HL-60 (cell line): Measurements from ENCODE around the gene BRINP3.

Experiments
- DNase-seq, 2 experiments: peaks; one replicate each; pipeline ENCODE4 v3.0.0-alpha.2; 2010 to 2020; ENCODE audit warnings: low read depth in 1 of 2, low spot score in 1 of 2
- H3K27ac ChIP-seq: fragments of 250-450 bp; sonication (Bioruptor Pico); replicated peaks from 2 replicates; pipeline ENCODE4 v1.5.1; 2020; ENCODE audit warnings: mild to moderate bottlenecking, moderate library complexity
- H3K27me3 ChIP-seq: fragments of 250-450 bp; sonication (Bioruptor Pico); 2 replicates; pipeline ENCODE4 v1.5.1; 2021; ENCODE audit warnings: mild to moderate bottlenecking, moderate library complexity; ENCODE audit not compliant: insufficient read depth, poor library complexity, severe bottlenecking
- H3K4me3 ChIP-seq: replicated peaks from 2 replicates; pipeline ENCODE4 v1.5.1; 2011; ENCODE audit warnings: mild to moderate bottlenecking, control low read depth, low read length; ENCODE audit not compliant: insufficient read depth
- CTCF ChIP-seq: IDR thresholded peaks from one replicate; pipeline ENCODE4 v1.5.1; 2011; ENCODE audit warnings: low read length, control low read depth, inconsistent platforms; ENCODE audit not compliant: insufficient read depth
- GABPA ChIP-seq: IDR thresholded peaks from 2 replicates; pipeline ENCODE4 v1.6.1; 2012; ENCODE audit warnings: low read depth
- POLR2AphosphoS5 ChIP-seq: IDR thresholded peaks from 2 replicates; pipeline ENCODE4 v1.6.1; 2012; ENCODE audit warnings: low read depth
- REST ChIP-seq: IDR thresholded peaks from 2 replicates; pipeline ENCODE4 v1.6.1; 2012; ENCODE audit warnings: low read depth; ENCODE audit not compliant: insufficient replicate concordance
- SPI1 ChIP-seq: IDR thresholded peaks from 2 replicates; pipeline ENCODE4 v1.6.1; 2012; ENCODE audit warnings: low read depth, mild to moderate bottlenecking, borderline replicate concordance

Gene BRINP3

GRCh38 chr1:190455631-190456030 is 22.0 kb downstream of the BRINP3 start:
- H3K27ac ChIP-seq, result no peak overlapping the region
- H3K27me3 ChIP-seq, result no peaks in the 10 kb centered on the region
- TF ChIP-seq REST (no peak), GABPA (no peak), POLR2AphosphoS5 (no peak), SPI1 (no peak), CTCF (no peak)
- DNase-seq, result no peak
- H3K4me3 ChIP-seq, result no peak overlapping the region

- TF ChIP-seq SPI1, result no peak
- TF ChIP-seq POLR2AphosphoS5, result no peak
- no peak for TF ChIP-seq REST
- no peak overlapping the region for H3K4me3 ChIP-seq
- H3K27me3 ChIP-seq, result no peaks in the 10 kb centered on the region
- H3K27ac ChIP-seq, result no peak overlapping the region
- DNase-seq, result no peak
These were observed 24.1 kb downstream of the BRINP3 start for GRCh38 chr1:190453550-190453949.

GRCh38 chr1:190452272-190452848 is 25.3 kb downstream of the BRINP3 start:
- no peak overlapping the region for H3K27ac ChIP-seq
- TF ChIP-seq CTCF, result no peak

GRCh38 chr1:190444464-190444863 is 33.2 kb downstream of the BRINP3 start:
- no peak for DNase-seq
- no peak overlapping the region for H3K27ac ChIP-seq
- H3K4me3 ChIP-seq, result no peak overlapping the region
- H3K27me3 ChIP-seq, result no peaks in the 10 kb centered on the region
- no peak for TF ChIP-seq POLR2AphosphoS5
- no peak for TF ChIP-seq REST
- no peak for TF ChIP-seq GABPA
- TF ChIP-seq CTCF, result no peak
- TF ChIP-seq SPI1, result no peak

More at GRCh38 chr1:190452272-190452848, 25.3 kb downstream of the BRINP3 start:
- no peaks in the 10 kb centered on the region for H3K27me3 ChIP-seq
- no peak for DNase-seq
- no peak overlapping the region for H3K4me3 ChIP-seq
